ENCODE measurements around the gene SHISAL1. TPM values are rescaled to one million over a fixed set of nuclear protein-coding genes. Genes with fewer than 3 reads are reported as not detected.

The SHISAL1 gene
- total RNA-seq, 2 donors from 2014 or later: 0.42 to 0.95 TPM

- Histone ChIP-seq H3K9me3 (ENCODE audit: control insufficient read depth, low read length) (no peaks in the 10 kb centered on the region), H3K27ac (ENCODE audit: low read depth, low read length) (no peak overlapping the region), H3K27me3 (ENCODE audit: control insufficient read depth, insufficient read depth, low read length, poor library complexity, severe bottlenecking) (no peaks in the 10 kb centered on the region), H3K9ac (ENCODE audit: extremely low read depth, low read length, poor library complexity, severe bottlenecking) (no peak overlapping the region), H3K4me1 (ENCODE audit: control insufficient read depth, insufficient read depth, low read length) (no peaks in the 10 kb centered on the region), H3K36me3 (ENCODE audit: control insufficient read depth, insufficient read depth, low read length) (no peaks in the 10 kb centered on the region), H3K4me3 (ENCODE audit: low read length) (no peak overlapping the region)
- 90 to 93% methylated on average over 8 to 9 of the region's 9 CpGs for WGBS, 2 experiments (ENCODE audit: insufficient coverage in 1 of 2, insufficient read length in 1 of 2)
- Mint-ChIP-seq H3K4me3 (no peak overlapping the region), H3K27ac (no peak overlapping the region), H3K27me3 (ENCODE audit: insufficient read depth) (no peaks in the 10 kb centered on the region), H3K4me1 (no peaks in the 10 kb centered on the region), H3K36me3 (ENCODE audit: low read depth) (no peaks in the 10 kb centered on the region), H3K9me3 (no peaks in the 10 kb centered on the region)
- TF ChIP-seq CTCF (conservative IDR thresholded peaks at IDR 0.05): no peak
- DNase-seq: no peak
Measured at GRCh38 chr22:44318751-44319150, 6.0 kb upstream of the SHISAL1 start.

- Histone ChIP-seq H3K27me3 (ENCODE audit: control insufficient read depth, insufficient read depth, low read length, poor library complexity, severe bottlenecking) (no peaks in the 10 kb centered on the region), H3K4me3 (ENCODE audit: low read length) (no peak overlapping the region), H3K9me3 (ENCODE audit: control insufficient read depth, low read length) (no peaks in the 10 kb centered on the region), H3K27ac (ENCODE audit: low read depth, low read length) (no peak overlapping the region), H3K9ac (ENCODE audit: extremely low read depth, low read length, poor library complexity, severe bottlenecking) (no peak overlapping the region), H3K36me3 (ENCODE audit: control insufficient read depth, insufficient read depth, low read length) (no peaks in the 10 kb centered on the region), H3K4me1 (ENCODE audit: control insufficient read depth, insufficient read depth, low read length) (no peaks in the 10 kb centered on the region)
- no peak for TF ChIP-seq CTCF (conservative IDR thresholded peaks at IDR 0.05)
- Mint-ChIP-seq H3K27ac (no peak overlapping the region), H3K36me3 (ENCODE audit: low read depth) (no peaks in the 10 kb centered on the region), H3K4me1 (no peaks in the 10 kb centered on the region), H3K9me3 (no peaks in the 10 kb centered on the region), H3K4me3 (no peak overlapping the region), H3K27me3 (ENCODE audit: insufficient read depth) (no peaks in the 10 kb centered on the region)
- 87 to 89% methylated on average over 12 to 17 of the region's 17 CpGs for WGBS, 2 experiments (ENCODE audit: insufficient coverage in 1 of 2, insufficient read length in 1 of 2)
- DNase-seq: no peak
Measured at GRCh38 chr22:44317886-44318637, 5.3 kb upstream of the SHISAL1 start.

GRCh38 chr22:44317123-44317444 is 4.3 kb upstream of the SHISAL1 start:
- Histone ChIP-seq H3K4me3 (ENCODE audit: low read length) (no peak overlapping the region), H3K9me3 (ENCODE audit: control insufficient read depth, low read length) (no peaks in the 10 kb centered on the region), H3K4me1 (ENCODE audit: control insufficient read depth, insufficient read depth, low read length) (no peaks in the 10 kb centered on the region), H3K27me3 (ENCODE audit: control insufficient read depth, insufficient read depth, low read length, poor library complexity, severe bottlenecking) (no peaks in the 10 kb centered on the region), H3K36me3 (ENCODE audit: control insufficient read depth, insufficient read depth, low read length) (no peaks in the 10 kb centered on the region), H3K9ac (ENCODE audit: extremely low read depth, low read length, poor library complexity, severe bottlenecking) (no peak overlapping the region), H3K27ac (ENCODE audit: low read depth, low read length) (no peak overlapping the region)
- Mint-ChIP-seq H3K4me3 (no peak overlapping the region), H3K4me1 (no peaks in the 10 kb centered on the region), H3K9me3 (no peaks in the 10 kb centered on the region), H3K27me3 (ENCODE audit: insufficient read depth) (no peaks in the 10 kb centered on the region), H3K27ac (no peak overlapping the region), H3K36me3 (ENCODE audit: low read depth) (no peaks in the 10 kb centered on the region)
- 93 to 98% methylated on average over 15 to 18 of the region's 18 CpGs for WGBS, 2 experiments (ENCODE audit: insufficient coverage in 1 of 2, insufficient read length in 1 of 2)
- no peak for TF ChIP-seq CTCF (conservative IDR thresholded peaks at IDR 0.05)
- DNase-seq: no peak

Measured in endodermal cell (in vitro differentiated cells).